H1 (cell line): Measurements from ENCODE around the gene CEP89. TPM values are rescaled to one million over a fixed set of nuclear protein-coding genes. Genes with fewer than 3 reads are reported as not detected.

Experiments used
- CTCF ChIA-PET: fragments of 300-600 bp; sonication (Branson Sonifier 250); formaldehyde crosslinking; loops from one replicate; lab custom pipeline; 2021; ENCODE audit not compliant: partially characterized antibody; lab: Charles Lee
- POLR2A ChIA-PET: fragments of 300-600 bp; sonication (Branson Sonifier 250); formaldehyde crosslinking; loops from one replicate; lab custom pipeline; 2021; ENCODE audit warnings: inconsistent platforms; ENCODE audit not compliant: partially characterized antibody; lab: Charles Lee
- DNase-seq, 2 experiments: peaks; one replicate each; pipeline versions ENCODE4 v3.0.0 to v3.0.0-alpha.2; 2010 to 2022; ENCODE audit warnings: low spot score in 2 of 2, low read depth in 1 of 2, mixed read lengths in 1 of 2
- FAIRE-seq: peaks from 2 replicates; lab custom pipeline; 2011; peaks lifted over from hg19 to GRCh38; lab: Jason Lieb, UNC
- H2AFZ ChIP-seq: 2 replicates; pipeline ENCODE4 v1.8.1; 2012; ENCODE audit warnings: low read length, inconsistent platforms
- H2AK5ac ChIP-seq: 2 replicates; pipeline ENCODE4 v1.6.1; 2013; ENCODE audit warnings: low read depth, low read length
- H2BK120ac ChIP-seq: replicated peaks from 2 replicates; pipeline ENCODE3; 2013; ENCODE audit warnings: low read depth, low read length, inconsistent platforms
- H2BK12ac ChIP-seq: 2 replicates; pipeline ENCODE4 v1.6.1; 2013; ENCODE audit warnings: low read depth, low read length
- H2BK15ac ChIP-seq: 2 replicates; pipeline ENCODE4 v1.6.1; 2013; ENCODE audit warnings: low read length
- H2BK20ac ChIP-seq: 2 replicates; pipeline ENCODE4 v1.6.1; 2013; ENCODE audit warnings: low read length
- H2BK5ac ChIP-seq: 2 replicates; pipeline ENCODE4 v1.6.1; 2013; ENCODE audit warnings: low read depth, low read length
- H3K14ac ChIP-seq: 2 replicates; pipeline ENCODE4 v1.6.1; 2013; ENCODE audit warnings: inconsistent platforms; ENCODE audit not compliant: insufficient read length
- H3K18ac ChIP-seq: 2 replicates; pipeline ENCODE4 v1.6.1; 2013; ENCODE audit warnings: low read length; ENCODE audit errors: extremely low read depth
- H3K23ac ChIP-seq: 2 replicates; pipeline ENCODE4 v1.6.1; 2013; ENCODE audit warnings: inconsistent platforms; ENCODE audit not compliant: insufficient read length
- H3K23me2 ChIP-seq: 2 replicates; pipeline ENCODE4 v1.6.1; 2013; ENCODE audit warnings: low read depth, low read length
- H3K27ac ChIP-seq: 2 replicates; pipeline ENCODE4 v1.6.1; 2011; ENCODE audit warnings: low read depth, low read length, inconsistent platforms
- H3K27me3 ChIP-seq, 4 experiments: replicated peaks in 1 of 4; 1 replicate in 1 of 4; 2 replicates in 3 of 4; pipeline versions ENCODE4 v1.6.1 to v1.8.1; 2011 to 2013; ENCODE audit warnings: low read length in 3 of 4, mild to moderate bottlenecking in 3 of 4, inconsistent platforms in 2 of 4, mixed read lengths in 2 of 4, moderate library complexity in 1 of 4; ENCODE audit not compliant: control insufficient read depth in 3 of 4, insufficient read depth in 3 of 4; ENCODE audit errors: extremely low read depth in 1 of 4
- H3K36me3 ChIP-seq, 4 experiments: 2 replicates each; pipeline versions ENCODE4 v1.6.1 to v1.8.1; 2011 to 2013; ENCODE audit warnings: mild to moderate bottlenecking in 4 of 4, low read length in 3 of 4, moderate library complexity in 2 of 4, control low read depth in 1 of 4, inconsistent platforms in 1 of 4; ENCODE audit not compliant: insufficient read depth in 4 of 4, control insufficient read depth in 2 of 4
- H3K4ac ChIP-seq: replicated peaks from 2 replicates; pipeline ENCODE3; 2013; ENCODE audit warnings: low read length, low read depth, mixed read lengths, inconsistent platforms; ENCODE audit not compliant: insufficient read length
- H3K4me1 ChIP-seq, 4 experiments: replicated peaks in 1 of 4; 1 replicate in 1 of 4; 2 replicates in 3 of 4; pipeline versions ENCODE4 v1.6.1 to v1.8.1; 2011 to 2013; ENCODE audit warnings: low read length in 3 of 4, inconsistent platforms in 2 of 4, mixed read lengths in 1 of 4; ENCODE audit not compliant: insufficient read depth in 4 of 4, control insufficient read depth in 3 of 4
- H3K4me2 ChIP-seq, 2 experiments: 2 replicates each; pipeline versions ENCODE4 v1.6.1 to v1.8.1; 2011 to 2013; ENCODE audit warnings: low read depth in 2 of 2, low read length in 2 of 2, control low read depth in 1 of 2, inconsistent platforms in 1 of 2, mild to moderate bottlenecking in 1 of 2; ENCODE audit not compliant: insufficient read depth in 1 of 2
- H3K4me3 ChIP-seq, 4 experiments: fragments of 200-600, 300-600 bp in 1 of 4; sonication (generic), shearing (Covaris generic), sonication (Bioruptor Twin) in 1 of 4; 2 replicates each; pipeline versions ENCODE4 v1.5.1 to v1.8.1; 2011 to 2016; ENCODE audit warnings: low read length in 4 of 4, low read depth in 3 of 4, control low read depth in 2 of 4, inconsistent platforms in 2 of 4, mild to moderate bottlenecking in 2 of 4, mixed read lengths in 1 of 4, moderate library complexity in 1 of 4; ENCODE audit not compliant: insufficient read depth in 2 of 4; ENCODE audit errors: extremely low read depth in 1 of 4
- H3K56ac ChIP-seq: replicated peaks from 2 replicates; pipeline ENCODE3; 2013; ENCODE audit warnings: low read depth, mild to moderate bottlenecking, mixed read lengths, low read length, inconsistent platforms; ENCODE audit not compliant: insufficient read length
- H3K79me1 ChIP-seq: 2 replicates; pipeline ENCODE4 v1.6.1; 2013; ENCODE audit warnings: low read depth, low read length, control low read depth
- H3K79me2 ChIP-seq, 2 experiments: 2 replicates each; pipeline versions ENCODE4 v1.6.1 to v1.8.1; 2012 to 2013; ENCODE audit warnings: low read length in 2 of 2, mild to moderate bottlenecking in 2 of 2, inconsistent platforms in 1 of 2; ENCODE audit not compliant: insufficient read depth in 2 of 2, control insufficient read depth in 1 of 2
- H3K9ac ChIP-seq, 4 experiments: replicated peaks in 1 of 4; 1 replicate in 1 of 4; 2 replicates in 3 of 4; pipeline versions ENCODE4 v1.6.1 to v1.8.1; 2011 to 2013; ENCODE audit warnings: low read depth in 3 of 4, low read length in 3 of 4, control low read depth in 2 of 4, mild to moderate bottlenecking in 2 of 4, moderate library complexity in 2 of 4, inconsistent platforms in 1 of 4; ENCODE audit errors: extremely low read depth in 1 of 4
- H3K9me3 ChIP-seq, 2 experiments: 2 replicates each; pipeline versions ENCODE4 v1.6.1 to v1.8.1; 2012 to 2013; ENCODE audit warnings: mild to moderate bottlenecking in 2 of 2, moderate library complexity in 2 of 2, control low read depth in 1 of 2, inconsistent platforms in 1 of 2, low read depth in 1 of 2, low read length in 1 of 2, mixed read lengths in 1 of 2; ENCODE audit not compliant: insufficient read depth in 2 of 2
- H4K20me1 ChIP-seq, 2 experiments: replicated peaks in 1 of 2; 2 replicates each; pipeline versions ENCODE3 to v1.8.1; 2011 to 2013; ENCODE audit warnings: inconsistent platforms in 2 of 2, low read length in 2 of 2, mild to moderate bottlenecking in 1 of 2; ENCODE audit not compliant: insufficient read depth in 2 of 2, control insufficient read depth in 1 of 2
- H4K5ac ChIP-seq: 2 replicates; pipeline ENCODE4 v1.6.1; 2013; ENCODE audit warnings: low read length, low read depth, mixed read lengths, inconsistent platforms; ENCODE audit not compliant: insufficient read length
- H4K8ac ChIP-seq: 2 replicates; pipeline ENCODE4 v1.8.0; 2013; ENCODE audit warnings: mild to moderate bottlenecking, moderate library complexity, low read length, inconsistent platforms; ENCODE audit not compliant: insufficient read depth; ENCODE audit errors: extremely low read depth
- H4K91ac ChIP-seq: replicated peaks from 2 replicates; pipeline ENCODE3; 2013; ENCODE audit warnings: low read length, mixed read lengths, inconsistent platforms; ENCODE audit not compliant: insufficient read length
- ASH2L ChIP-seq: fragments of 200-600, 300-600 bp; sonication (generic); IDR thresholded peaks from one replicate; pipeline ENCODE4 v1.7.1; 2017; ENCODE audit warnings: low read length
- CREB1 ChIP-seq: IDR thresholded peaks from 2 replicates; pipeline ENCODE4 v1.6.1; 2012; ENCODE audit warnings: inconsistent platforms
- CTBP2 ChIP-seq: IDR thresholded peaks from 2 replicates; pipeline ENCODE4 v1.7.0; 2011; ENCODE audit warnings: borderline replicate concordance, mild to moderate bottlenecking, moderate library complexity, mixed read lengths, low read length; ENCODE audit not compliant: insufficient read depth, insufficient read length
- E2F6 ChIP-seq: IDR thresholded peaks from 2 replicates; pipeline ENCODE4 v1.6.1; 2012; ENCODE audit warnings: inconsistent platforms
- EGR1 ChIP-seq: IDR thresholded peaks from 2 replicates; pipeline ENCODE4 v1.6.1; 2011; ENCODE audit warnings: low read depth, low read length, borderline replicate concordance
- EP300 ChIP-seq, 2 experiments: IDR thresholded peaks; 1 replicate in 1 of 2; 2 replicates in 1 of 2; pipeline ENCODE4 v1.6.1; 2011 to 2012; ENCODE audit warnings: low read depth in 2 of 2, low read length in 2 of 2, mild to moderate bottlenecking in 2 of 2, borderline replicate concordance in 1 of 2, inconsistent platforms in 1 of 2, moderate library complexity in 1 of 2
- NANOG ChIP-seq: IDR thresholded peaks from 2 replicates; pipeline ENCODE4 v1.6.1; 2011; ENCODE audit warnings: low read length, low read depth, mild to moderate bottlenecking, inconsistent platforms; ENCODE audit not compliant: insufficient read depth, poor library complexity, severe bottlenecking
- NRF1 ChIP-seq: IDR thresholded peaks from 2 replicates; pipeline ENCODE4 v1.6.1; 2011; ENCODE audit warnings: mild to moderate bottlenecking, low read depth, low read length, improper control_type of control experiment
- POLR2AphosphoS5 ChIP-seq: IDR thresholded peaks from 2 replicates; pipeline ENCODE4 v1.6.1; 2011; ENCODE audit warnings: low read depth, low read length
- POU5F1 ChIP-seq: IDR thresholded peaks from 2 replicates; pipeline ENCODE4 v1.6.1; 2011; ENCODE audit warnings: low read depth, mild to moderate bottlenecking, low read length, moderate library complexity
- SIN3A ChIP-seq, 2 experiments: IDR thresholded peaks in 1 of 2; conservative IDR thresholded peaks in 1 of 2; 2 replicates each; pipeline ENCODE4 v1.6.1; 2011 to 2012; ENCODE audit warnings: low read length in 2 of 2, improper control_type of control experiment in 1 of 2, low read depth in 1 of 2, mild to moderate bottlenecking in 1 of 2
- SP2 ChIP-seq: IDR thresholded peaks from 2 replicates; pipeline ENCODE4 v1.6.1; 2012; ENCODE audit warnings: mild to moderate bottlenecking, low read length, inconsistent platforms
- SUZ12 ChIP-seq: fragments of 200-600 bp; sonication (generic); IDR thresholded peaks from 2 replicates; pipeline ENCODE4 v1.6.1; 2012; ENCODE audit warnings: mild to moderate bottlenecking, inconsistent platforms, low read length, moderate library complexity, mixed read lengths
- WGBS, 2 experiments: shearing (Covaris generic) in 1 of 2; methylation state at CpG; one replicate each; pipeline versions ENCODE4 v1.1.6 to v1.1.7; 2013 to 2015; ENCODE audit warnings: low lambda C conversion rate in 2 of 2, mixed read lengths in 2 of 2, inconsistent platforms in 1 of 2, low coverage in 1 of 2, missing lambda C conversion rate in 1 of 2; ENCODE audit not compliant: insufficient replicate concordance in 2 of 2, insufficient coverage in 1 of 2, insufficient read length in 1 of 2; ENCODE audit errors: extremely low coverage in 1 of 2, missing lambda C conversion rate in 1 of 2; 5-methylcytosine and 5-hydroxymethylcytosine counted together
- polyA plus RNA-seq, 7 experiments: library from polyadenylated mRNA; depleted of rRNA in 3 of 7; stranded (reverse) in 5 of 7; unstranded in 2 of 7; fragments of >200 nt in 5 of 7; fragments of 200-250 nt in 2 of 7; gene quantifications; 1 replicate in 5 of 7; 2 replicates in 1 of 7; 4 replicates in 1 of 7; pipeline versions ENCODE4 v1.2.1 to v1.2.3, GENCODE V29; 2011 to 2013; ENCODE audit warnings: missing spikeins in 2 of 7, mixed read lengths in 2 of 7
- total RNA-seq: library from RNA; stranded (reverse); fragmentation: NEBNext Ultra II Directional; extraction: Animal tissue kit (Norgen Biotek cat#: 25700); gene quantifications from 2 replicates; pipeline ENCODE4 v1.2.1, GENCODE V29; 2021

The CEP89 gene
- total and polyA plus RNA-seq, 2 of the 8 experiments (the other 6 are each of a cell fraction or from before 2014, with no cell fraction given) = 23.0 to 23.6 TPM

- no peak overlapping the region for H2AK5ac ChIP-seq
- no peak overlapping the region for H4K91ac ChIP-seq
- H3K4me3 ChIP-seq = no peak overlapping the region
- H3K9me3 ChIP-seq = no peaks in the 10 kb centered on the region
- H3K23ac ChIP-seq = no peak overlapping the region
- no peak overlapping the region for H3K27ac ChIP-seq
- H3K27me3 ChIP-seq = no peaks in the 10 kb centered on the region
- H3K18ac ChIP-seq = no peak overlapping the region
- no peaks in the 10 kb centered on the region for H3K23me2 ChIP-seq
- H4K20me1 ChIP-seq = peaks cover 0 to 1% of the 10 kb centered on the region in 2 experiments
- no peak overlapping the region for H3K56ac ChIP-seq
- no peak overlapping the region for H3K4ac ChIP-seq
- ChIA-PET CTCF (interaction anchor here (1.7 kb wide), 1 partner anchor 15 kb away, joined by 3 read pairs; no protein-coding TSS in a partner anchor), POLR2A (interaction anchor here (0.7 kb wide), 1 partner anchor 286 kb away, joined by 3 read pairs; no protein-coding TSS in a partner anchor)
- no peak overlapping the region for H4K5ac ChIP-seq
- DNase-seq (peak in 1 of 2 experiments; percentile 23), FAIRE-seq (no peak)
- peaks cover 0 to 3% (median 2%) of the 10 kb centered on the region in 4 experiments; a peak in 4 of 7 replicates for H3K4me1 ChIP-seq
- no peak overlapping the region for H4K8ac ChIP-seq
- no peak overlapping the region for H3K14ac ChIP-seq
- H3K79me2 ChIP-seq = no peaks in the 10 kb centered on the region
- no peak overlapping the region for H2BK15ac ChIP-seq
- WGBS, 2 experiments = 94% methylated on average over 9 of the region's 9 CpGs; no CpG with 5 or more reads in 1 of the 2 experiments
- H2BK5ac ChIP-seq = no peak overlapping the region
- no peak overlapping the region for H2AFZ ChIP-seq
- no peaks in the 10 kb centered on the region for H3K36me3 ChIP-seq
- TF ChIP-seq CREB1 (no peak), NRF1 (no peak), NANOG (no peak), POLR2AphosphoS5 (no peak), EGR1 (no peak), SP2 (no peak), CTBP2 (no peak), EP300 (IDR thresholded peaks at IDR 0.05; ENCODE audit: borderline replicate concordance in 1 of 2, low read depth in 2 of 2, low read length in 2 of 2) (no peak), SUZ12 (no peak), POU5F1 (no peak), SIN3A (conservative IDR thresholded peaks at IDR 0.05 in 1 of 2, IDR thresholded peaks at IDR 0.05 in 1 of 2; ENCODE audit: low read depth in 1 of 2, low read length in 2 of 2) (no peak), E2F6 (no peak), ASH2L (no peak)
- TF ChIP-seq, all 59 proteins: peak for 0
- H2BK120ac ChIP-seq = no peak overlapping the region
- H3K9ac ChIP-seq = no peak overlapping the region
- H3K4me2 ChIP-seq = no peak overlapping the region
- H3K79me1 ChIP-seq = no peaks in the 10 kb centered on the region
- H2BK12ac ChIP-seq = no peak overlapping the region
- H2BK20ac ChIP-seq = no peak overlapping the region
Observed at GRCh38 chr19:32877323-32877912, 94.3 kb downstream of the CEP89 start.
